Endothelial cell of umbilical vein (primary cell): ENCODE data around the gene RNASE7.

Experiments
- CTCF ChIP-seq, 2 donors: IDR thresholded peaks; 1 replicate in 1 of 2; 2 replicates in 1 of 2; pipeline ENCODE4 v1.5.1; 2011; ENCODE audit warnings: low read length in 2 of 2, mild to moderate bottlenecking in 2 of 2, moderate library complexity in 2 of 2, control low read depth in 1 of 2, inconsistent platforms in 1 of 2, low read depth in 1 of 2; ENCODE audit not compliant: insufficient read depth in 1 of 2; ENCODE audit errors: extremely low read depth in 1 of 2
- EZH2 ChIP-seq: IDR thresholded peaks from 2 replicates; pipeline ENCODE4 v1.6.1; 2012; ENCODE audit warnings: borderline replicate concordance, low read depth, mild to moderate bottlenecking, moderate library complexity, low read length, inconsistent platforms; ENCODE audit not compliant: severe bottlenecking
- FOS ChIP-seq: IDR thresholded peaks from 2 replicates; pipeline ENCODE4 v1.6.1; 2011; ENCODE audit warnings: mild to moderate bottlenecking, low read length, moderate library complexity, borderline replicate concordance; ENCODE audit not compliant: insufficient read depth
- JUN ChIP-seq: IDR thresholded peaks from 2 replicates; pipeline ENCODE4 v1.6.1; 2011; ENCODE audit warnings: borderline replicate concordance, low read depth; ENCODE audit not compliant: insufficient read length, insufficient read depth
- MAX ChIP-seq: IDR thresholded peaks from 2 replicates; pipeline ENCODE4 v1.6.1; 2011; ENCODE audit not compliant: insufficient read depth, insufficient read length
- MYC ChIP-seq: IDR thresholded peaks from one replicate; pipeline ENCODE4 v1.6.1; 2011; ENCODE audit warnings: mild to moderate bottlenecking, low read depth, low read length
- POLR2A ChIP-seq: IDR thresholded peaks from 2 replicates; pipeline ENCODE4 v1.6.1; 2012; ENCODE audit warnings: low read depth, mild to moderate bottlenecking, control low read depth, low read length
- POLR2AphosphoS5 ChIP-seq: IDR thresholded peaks from 2 replicates; pipeline ENCODE4 v1.6.1; 2012; ENCODE audit warnings: low read depth, mild to moderate bottlenecking, control low read depth, low read length, moderate library complexity; ENCODE audit not compliant: insufficient read depth

GRCh38 chr14:21084396-21084795 lies 42.2 kb downstream of the RNASE7 start:
- no peak for TF ChIP-seq CTCF (IDR thresholded peaks at IDR 0.05; ENCODE audit: extremely low read depth in 1 of 2, insufficient read depth in 1 of 2, low read depth in 1 of 2, low read length in 2 of 2)
- no peak for TF ChIP-seq EZH2
- no peak for TF ChIP-seq FOS
- TF ChIP-seq POLR2AphosphoS5 = no peak
- TF ChIP-seq POLR2A = no peak
- TF ChIP-seq JUN = no peak
- no peak for TF ChIP-seq MYC
- TF ChIP-seq MAX = no peak
